Measurements from ENCODE around the gene FOXC1. TPM values are rescaled to one million over a fixed set of nuclear protein-coding genes. Genes with fewer than 3 reads are reported as not detected.

Gene FOXC1
- total and polyA plus RNA-seq, 7 experiments from 2014 or later = not detected

GRCh38 chr6:1658212-1659005, 48.7 kb downstream of the FOXC1 start:
- Histone ChIP-seq H3K27me3 (ENCODE audit: control insufficient read depth in 2 of 2, insufficient read depth in 2 of 2, low read length in 2 of 2) (no peaks in the 10 kb centered on the region), H3K4me3 (ENCODE audit: low read length) (no peak overlapping the region), H3K4me1 (ENCODE audit: control insufficient read depth in 2 of 2, insufficient read depth in 2 of 2, low read length in 2 of 2) (no peaks in the 10 kb centered on the region), H3K9me3 (ENCODE audit: control insufficient read depth in 2 of 3, low read length in 3 of 3) (no peaks in the 10 kb centered on the region), H3K27ac (ENCODE audit: low read depth, low read length) (no peak overlapping the region), H3K36me3 (ENCODE audit: control insufficient read depth in 2 of 3, insufficient read depth in 3 of 3, low read length in 3 of 3) (no peaks in the 10 kb centered on the region)
- intact Hi-C loops (cut with micrococcal nuclease) = no loop called here
- Mint-ChIP-seq H3K27me3 (no peaks in the 10 kb centered on the region), H3K9me3 (no peaks in the 10 kb centered on the region), H3K4me1 (peaks cover 0 to 3% (median 0%) of the 10 kb centered on the region in 7 donors), H3K27ac (no peak overlapping the region), H3K36me3 (peaks cover 0 to 21% (median 4%) of the 10 kb centered on the region in 5 donors), H3K4me3 (no peak overlapping the region)
- DNase-seq (no peak), ATAC-seq (no peak)
- CTCF ChIA-PET = interaction anchor here (0.6 kb wide), 1 partner anchor 66 kb away, joined by 3 read pairs; no protein-coding TSS in a partner anchor
- POLR2A ChIA-PET = no interaction called here

GRCh38 chr6:1659816-1660215, 50.1 kb downstream of the FOXC1 start:
- Histone ChIP-seq H3K4me1 (ENCODE audit: control insufficient read depth in 2 of 2, insufficient read depth in 2 of 2, low read length in 2 of 2) (no peaks in the 10 kb centered on the region), H3K9me3 (ENCODE audit: control insufficient read depth in 2 of 3, low read length in 3 of 3) (no peaks in the 10 kb centered on the region), H3K36me3 (ENCODE audit: control insufficient read depth in 2 of 3, insufficient read depth in 3 of 3, low read length in 3 of 3) (no peaks in the 10 kb centered on the region), H3K4me3 (ENCODE audit: low read length) (no peak overlapping the region), H3K27ac (ENCODE audit: low read depth, low read length) (no peak overlapping the region), H3K27me3 (ENCODE audit: control insufficient read depth in 2 of 2, insufficient read depth in 2 of 2, low read length in 2 of 2) (no peaks in the 10 kb centered on the region)
- H3K4me1 Mint-ChIP-seq = peaks cover 0 to 3% (median 0%) of the 10 kb centered on the region in 7 donors
- DNase-seq (no peak), ATAC-seq (no peak)
- no peaks in the 10 kb centered on the region for H3K27me3 Mint-ChIP-seq
- ChIA-PET CTCF (no interaction called here), POLR2A (no interaction called here)
- H3K27ac Mint-ChIP-seq = no peak overlapping the region
- intact Hi-C loops (cut with micrococcal nuclease) = no loop called here
- peaks cover 0 to 17% (median 0%) of the 10 kb centered on the region in 5 donors for H3K36me3 Mint-ChIP-seq
- no peak overlapping the region for H3K4me3 Mint-ChIP-seq
- H3K9me3 Mint-ChIP-seq = no peaks in the 10 kb centered on the region

DNA sequence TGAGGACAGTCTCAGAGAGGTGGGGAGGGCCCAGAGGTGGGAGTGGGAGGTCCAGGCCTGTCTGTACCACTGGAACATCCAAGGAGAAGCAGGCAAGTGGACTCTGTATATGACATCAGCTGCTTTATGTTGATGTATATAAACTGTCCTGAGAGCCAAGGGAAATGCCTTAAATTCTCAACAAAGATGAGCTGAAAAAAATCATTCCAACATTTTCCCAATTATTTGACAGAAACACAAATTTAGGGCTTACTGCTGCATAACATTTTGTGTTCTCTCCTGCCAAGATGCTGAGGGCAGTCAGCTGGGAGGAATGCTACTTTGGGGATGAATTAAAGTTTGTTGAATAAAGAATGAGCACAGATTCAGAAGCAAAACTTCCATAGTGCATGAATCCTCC, 52.8 kb downstream of the FOXC1 start:
- Mint-ChIP-seq H3K27me3 (no peaks in the 10 kb centered on the region), H3K36me3 (peaks cover 0 to 11% (median 0%) of the 10 kb centered on the region in 5 donors), H3K4me1 (peaks cover 0 to 7% (median 0%) of the 10 kb centered on the region in 7 donors), H3K4me3 (no peak overlapping the region), H3K9me3 (no peaks in the 10 kb centered on the region), H3K27ac (no peak overlapping the region)
- Histone ChIP-seq H3K9me3 (ENCODE audit: control insufficient read depth in 2 of 3, low read length in 3 of 3) (no peaks in the 10 kb centered on the region), H3K4me1 (ENCODE audit: control insufficient read depth in 2 of 2, insufficient read depth in 2 of 2, low read length in 2 of 2) (no peaks in the 10 kb centered on the region), H3K36me3 (ENCODE audit: control insufficient read depth in 2 of 3, insufficient read depth in 3 of 3, low read length in 3 of 3) (no peaks in the 10 kb centered on the region), H3K4me3 (ENCODE audit: low read length) (no peak overlapping the region), H3K27ac (ENCODE audit: low read depth, low read length) (no peak overlapping the region), H3K27me3 (ENCODE audit: control insufficient read depth in 2 of 2, insufficient read depth in 2 of 2, low read length in 2 of 2) (no peaks in the 10 kb centered on the region)
- intact Hi-C loops (cut with micrococcal nuclease) = no loop called here
- ChIA-PET POLR2A (no interaction called here), CTCF (no interaction called here)
- ATAC-seq (no peak), DNase-seq (no peak)

Other genes with a start within 250 kb of the FOXC1 start
- not detected for gene FOXF2, start 220.3 kb upstream of the FOXC1 start, total RNA-seq
- not detected for gene FOXF2, start 220.3 kb upstream of the FOXC1 start, polyA plus RNA-seq